Measurements from ENCODE around the gene FGFR3.

- TF ChIP-seq SIN3A (IDR thresholded peaks at IDR 0.05; ENCODE audit: borderline replicate concordance, insufficient read depth, low read length) = no peak
- TF ChIP-seq, protein P1, sequence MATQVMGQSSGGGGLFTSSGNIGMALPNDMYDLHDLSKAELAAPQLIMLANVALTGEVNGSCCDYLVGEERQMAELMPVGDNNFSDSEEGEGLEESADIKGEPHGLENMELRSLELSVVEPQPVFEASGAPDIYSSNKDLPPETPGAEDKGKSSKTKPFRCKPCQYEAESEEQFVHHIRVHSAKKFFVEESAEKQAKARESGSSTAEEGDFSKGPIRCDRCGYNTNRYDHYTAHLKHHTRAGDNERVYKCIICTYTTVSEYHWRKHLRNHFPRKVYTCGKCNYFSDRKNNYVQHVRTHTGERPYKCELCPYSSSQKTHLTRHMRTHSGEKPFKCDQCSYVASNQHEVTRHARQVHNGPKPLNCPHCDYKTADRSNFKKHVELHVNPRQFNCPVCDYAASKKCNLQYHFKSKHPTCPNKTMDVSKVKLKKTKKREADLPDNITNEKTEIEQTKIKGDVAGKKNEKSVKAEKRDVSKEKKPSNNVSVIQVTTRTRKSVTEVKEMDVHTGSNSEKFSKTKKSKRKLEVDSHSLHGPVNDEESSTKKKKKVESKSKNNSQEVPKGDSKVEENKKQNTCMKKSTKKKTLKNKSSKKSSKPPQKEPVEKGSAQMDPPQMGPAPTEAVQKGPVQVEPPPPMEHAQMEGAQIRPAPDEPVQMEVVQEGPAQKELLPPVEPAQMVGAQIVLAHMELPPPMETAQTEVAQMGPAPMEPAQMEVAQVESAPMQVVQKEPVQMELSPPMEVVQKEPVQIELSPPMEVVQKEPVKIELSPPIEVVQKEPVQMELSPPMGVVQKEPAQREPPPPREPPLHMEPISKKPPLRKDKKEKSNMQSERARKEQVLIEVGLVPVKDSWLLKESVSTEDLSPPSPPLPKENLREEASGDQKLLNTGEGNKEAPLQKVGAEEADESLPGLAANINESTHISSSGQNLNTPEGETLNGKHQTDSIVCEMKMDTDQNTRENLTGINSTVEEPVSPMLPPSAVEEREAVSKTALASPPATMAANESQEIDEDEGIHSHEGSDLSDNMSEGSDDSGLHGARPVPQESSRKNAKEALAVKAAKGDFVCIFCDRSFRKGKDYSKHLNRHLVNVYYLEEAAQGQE (IDR thresholded peaks at IDR 0.05; ENCODE audit: insufficient read depth in 1 of 2, low read depth in 2 of 2, low read length in 2 of 2) = no peak
Observed at GRCh38 chr4:1761130-1761689, 31.9 kb upstream of the FGFR3 start.

Data from PFSK-1 (cell line).